Measurements from ENCODE around the gene ROR2.

DNA sequence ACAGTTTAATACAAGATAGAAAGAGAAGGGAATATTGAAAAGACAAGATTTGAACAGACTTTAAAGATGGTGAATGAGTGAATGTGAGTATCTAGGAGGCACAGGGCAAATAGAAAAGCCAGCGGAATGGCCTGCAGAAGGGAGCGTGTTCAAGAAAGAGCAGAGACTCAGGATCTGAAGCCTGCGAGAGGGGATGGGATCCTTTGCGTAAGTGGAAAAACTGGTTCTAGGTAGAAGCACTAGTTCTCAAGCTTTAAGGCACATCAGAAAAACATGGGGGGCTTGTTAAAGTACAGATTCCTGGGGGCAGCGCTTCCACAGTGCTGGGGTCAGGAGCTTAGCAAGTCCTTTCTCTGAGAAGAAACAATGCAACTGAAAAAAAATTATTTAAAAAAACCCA lies 431.6 kb downstream of the ROR2 start:
- TF ChIP-seq, protein P1, sequence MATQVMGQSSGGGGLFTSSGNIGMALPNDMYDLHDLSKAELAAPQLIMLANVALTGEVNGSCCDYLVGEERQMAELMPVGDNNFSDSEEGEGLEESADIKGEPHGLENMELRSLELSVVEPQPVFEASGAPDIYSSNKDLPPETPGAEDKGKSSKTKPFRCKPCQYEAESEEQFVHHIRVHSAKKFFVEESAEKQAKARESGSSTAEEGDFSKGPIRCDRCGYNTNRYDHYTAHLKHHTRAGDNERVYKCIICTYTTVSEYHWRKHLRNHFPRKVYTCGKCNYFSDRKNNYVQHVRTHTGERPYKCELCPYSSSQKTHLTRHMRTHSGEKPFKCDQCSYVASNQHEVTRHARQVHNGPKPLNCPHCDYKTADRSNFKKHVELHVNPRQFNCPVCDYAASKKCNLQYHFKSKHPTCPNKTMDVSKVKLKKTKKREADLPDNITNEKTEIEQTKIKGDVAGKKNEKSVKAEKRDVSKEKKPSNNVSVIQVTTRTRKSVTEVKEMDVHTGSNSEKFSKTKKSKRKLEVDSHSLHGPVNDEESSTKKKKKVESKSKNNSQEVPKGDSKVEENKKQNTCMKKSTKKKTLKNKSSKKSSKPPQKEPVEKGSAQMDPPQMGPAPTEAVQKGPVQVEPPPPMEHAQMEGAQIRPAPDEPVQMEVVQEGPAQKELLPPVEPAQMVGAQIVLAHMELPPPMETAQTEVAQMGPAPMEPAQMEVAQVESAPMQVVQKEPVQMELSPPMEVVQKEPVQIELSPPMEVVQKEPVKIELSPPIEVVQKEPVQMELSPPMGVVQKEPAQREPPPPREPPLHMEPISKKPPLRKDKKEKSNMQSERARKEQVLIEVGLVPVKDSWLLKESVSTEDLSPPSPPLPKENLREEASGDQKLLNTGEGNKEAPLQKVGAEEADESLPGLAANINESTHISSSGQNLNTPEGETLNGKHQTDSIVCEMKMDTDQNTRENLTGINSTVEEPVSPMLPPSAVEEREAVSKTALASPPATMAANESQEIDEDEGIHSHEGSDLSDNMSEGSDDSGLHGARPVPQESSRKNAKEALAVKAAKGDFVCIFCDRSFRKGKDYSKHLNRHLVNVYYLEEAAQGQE (IDR thresholded peaks at IDR 0.05; ENCODE audit: insufficient read depth in 1 of 2, low read depth in 2 of 2, low read length in 2 of 2) = no peak
- no peak for TF ChIP-seq POLR2AphosphoS5 (IDR thresholded peaks at IDR 0.05; ENCODE audit: low read depth, low read length)
- TF ChIP-seq FOXP2 (optimal IDR thresholded peaks at IDR 0.05; ENCODE audit: borderline replicate concordance, extremely low read depth, extremely low read length, insufficient read depth) = no peak
- no peak for TF ChIP-seq SIN3A (IDR thresholded peaks at IDR 0.05; ENCODE audit: borderline replicate concordance, insufficient read depth, low read length)
- TF ChIP-seq TAF1 (IDR thresholded peaks at IDR 0.05; ENCODE audit: borderline replicate concordance, insufficient read depth, low read length) = no peak
